Measurements from ENCODE around the gene NKX2-2. TPM values are rescaled to one million over a fixed set of nuclear protein-coding genes. Genes with fewer than 3 reads are reported as not detected.

Gene NKX2-2
- total RNA-seq, 1 donor from 2014 or later: not detected

GRCh38 chr20:21521596-21522480 lies 8.0 kb upstream of the NKX2-2 start:
- DNase-seq: no peak

DNA sequence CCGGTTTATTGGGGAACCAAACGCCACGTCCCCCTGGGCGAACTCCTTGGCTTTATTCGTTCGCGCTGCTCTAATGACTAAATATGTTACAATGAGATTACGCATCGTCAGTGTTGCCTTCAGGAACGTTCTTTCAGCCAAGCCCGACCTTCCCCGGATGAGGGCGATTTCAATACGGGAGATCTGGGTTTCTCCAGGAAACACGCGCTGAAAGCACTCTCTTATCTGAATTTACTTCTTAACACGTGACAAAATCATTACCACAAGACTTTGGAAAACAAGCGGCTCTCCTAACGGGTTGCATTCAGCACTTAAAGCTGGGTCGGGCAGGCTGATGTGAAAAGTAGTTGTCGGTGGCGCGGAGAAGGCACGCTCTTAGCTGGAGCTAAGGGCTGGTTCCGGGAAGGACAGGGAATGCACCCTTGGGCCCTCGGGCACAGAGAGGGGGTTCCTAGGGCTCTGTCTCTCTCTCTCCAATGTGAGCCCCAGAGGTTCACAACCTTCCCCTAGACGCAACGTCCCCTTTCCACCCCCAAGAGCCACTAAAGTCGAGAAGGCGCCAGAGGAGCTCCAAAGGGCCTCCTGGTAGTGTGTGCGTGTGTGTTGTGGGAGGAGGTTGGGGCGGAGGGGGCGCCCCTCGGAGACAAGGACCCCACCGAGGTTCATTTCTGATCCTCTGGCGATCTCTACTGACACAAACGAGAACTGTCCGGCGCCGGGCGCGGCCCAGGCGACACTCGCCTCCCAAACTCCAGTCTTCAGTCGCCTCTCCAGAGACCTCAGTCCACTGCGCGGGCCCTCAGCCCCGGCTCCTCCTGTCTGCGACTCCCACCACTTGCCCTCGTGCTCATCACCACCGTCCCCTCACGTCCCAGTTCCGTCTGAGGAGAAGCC lies 7.1 kb upstream of the NKX2-2 start:
- DNase-seq: no peak

DNA sequence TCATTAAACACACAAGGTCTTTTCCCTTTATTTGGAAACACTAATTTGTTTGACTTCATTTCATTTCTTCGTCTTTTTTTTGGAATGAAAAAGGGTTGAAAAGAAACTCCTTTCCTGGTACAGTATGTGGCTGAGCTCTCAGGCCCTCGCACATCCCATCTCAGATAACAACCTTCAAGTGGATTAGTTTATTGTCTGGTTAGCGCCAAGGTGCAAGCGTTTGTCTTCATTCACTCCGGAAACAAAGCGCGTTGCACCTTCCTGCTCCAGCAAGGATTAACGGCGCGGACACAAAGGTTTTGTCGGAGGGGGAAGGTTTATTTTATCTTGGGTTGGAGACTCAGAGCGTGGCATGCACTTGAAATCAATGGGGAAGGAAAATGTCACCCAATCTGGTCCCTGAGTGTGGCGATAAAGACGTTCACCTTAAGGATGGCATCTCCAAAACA lies 5.3 kb upstream of the NKX2-2 start:
- DNase-seq: no peak

GRCh38 chr20:21518292-21518991 lies 4.6 kb upstream of the NKX2-2 start:
- DNase-seq: no peak

DNA sequence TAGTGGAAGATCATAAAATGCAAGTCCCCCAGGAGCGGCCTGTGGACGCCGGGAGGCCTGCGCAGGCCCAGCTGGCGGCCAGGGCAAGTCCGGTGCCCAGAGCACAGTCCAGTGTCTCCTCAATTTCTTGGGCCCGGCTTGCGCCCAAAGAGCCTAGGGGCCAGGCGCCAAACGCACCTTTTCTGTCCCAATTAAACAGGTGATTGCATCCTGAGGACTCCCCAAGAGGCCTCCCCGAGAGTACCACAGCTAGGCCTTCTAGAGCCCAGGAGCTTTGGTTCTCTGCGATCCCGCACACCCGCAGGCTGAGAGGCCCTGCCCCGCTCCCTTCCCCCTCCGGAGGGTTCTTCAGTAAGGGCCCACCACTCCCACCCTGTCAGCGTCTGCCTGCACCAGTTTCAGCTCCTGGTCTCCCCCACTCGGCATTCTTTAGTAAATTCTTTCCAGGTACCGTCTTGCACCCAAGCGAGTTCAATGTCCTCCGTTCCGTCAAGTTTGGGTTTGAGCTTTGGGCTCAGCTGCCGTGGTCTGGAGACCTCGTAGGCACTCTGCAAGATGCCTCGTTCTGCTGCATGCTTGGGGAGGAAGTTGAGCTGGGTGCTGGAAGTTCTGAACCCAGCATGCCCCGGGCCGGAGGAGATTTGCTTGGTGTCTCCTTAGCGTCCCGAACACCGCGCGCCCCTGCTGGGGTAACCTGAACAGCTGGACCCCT lies 3.9 kb upstream of the NKX2-2 start:
- DNase-seq: no peak

GRCh38 chr20:21516861-21517565 lies 3.1 kb upstream of the NKX2-2 start:
- no peak for DNase-seq

DNA sequence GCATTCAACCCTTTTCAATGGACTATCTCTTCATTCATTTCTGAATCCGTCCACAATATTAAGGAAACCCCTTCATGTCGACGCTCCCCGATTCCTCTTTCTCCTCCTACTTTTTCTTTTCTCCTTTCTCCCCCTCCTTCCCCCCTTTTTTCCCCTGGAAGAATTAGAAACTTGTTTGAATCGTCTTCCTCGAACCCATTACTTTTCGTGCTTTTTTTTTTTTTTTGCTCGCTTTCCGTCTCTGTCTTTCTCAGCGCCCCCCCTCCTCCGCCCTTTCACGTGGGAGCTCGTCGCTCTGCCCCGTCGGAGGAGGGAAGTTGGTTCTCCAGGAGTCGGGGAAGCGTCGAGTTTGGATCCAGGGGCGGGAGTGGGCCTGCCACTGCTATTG lies 2.3 kb upstream of the NKX2-2 start:
- DNase-seq: no peak

GRCh38 chr20:21515300-21516179 lies 1.7 kb upstream of the NKX2-2 start:
- no peak for DNase-seq

DNA sequence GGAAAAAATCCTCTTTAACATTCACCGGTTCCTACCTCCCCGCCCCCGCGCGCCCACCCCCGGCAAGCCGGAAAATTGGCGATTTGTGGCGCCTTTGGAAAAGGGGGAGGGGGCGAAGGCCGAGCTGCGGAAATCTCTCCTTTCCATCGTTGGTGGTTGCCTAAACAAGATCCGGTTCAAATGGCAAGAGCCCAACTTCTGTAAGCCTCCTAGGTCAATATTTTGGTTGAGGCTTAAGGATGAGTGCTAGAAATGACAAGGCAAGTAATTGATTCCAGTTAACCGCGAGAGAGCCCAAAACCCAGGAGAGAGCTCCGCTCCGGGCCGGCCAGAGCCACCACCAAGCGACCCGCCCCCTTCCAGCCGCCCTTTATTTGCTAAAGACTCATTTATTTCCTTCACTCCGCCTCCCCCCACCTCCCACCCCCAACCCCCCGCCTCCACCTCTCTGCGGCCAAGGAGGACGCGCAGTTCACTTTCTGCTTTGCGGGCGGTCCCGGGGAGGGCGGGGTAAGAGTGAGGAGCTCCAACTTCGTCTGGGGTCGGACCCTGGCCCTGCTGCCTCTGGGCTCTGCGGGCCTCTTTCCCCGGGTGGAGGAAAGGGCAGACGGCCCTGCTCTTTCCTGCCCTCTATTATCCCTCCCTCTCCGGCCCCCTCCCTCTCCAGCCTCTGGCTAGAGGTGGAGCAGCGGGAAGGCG lies 838 bp upstream of the NKX2-2 start:
- DNase-seq: no peak

GRCh38 chr20:21513181-21513663 lies 642 bp downstream of the NKX2-2 start:
- no peak for DNase-seq

GRCh38 chr20:21512634-21513180 lies 1.2 kb downstream of the NKX2-2 start:
- DNase-seq: no peak

- DNase-seq: no peak
Measured at GRCh38 chr20:21511850-21512633, 1.8 kb downstream of the NKX2-2 start.

- DNase-seq: no peak
Measured at GRCh38 chr20:21511485-21511849, 2.4 kb downstream of the NKX2-2 start.

- no peak for DNase-seq
Measured at GRCh38 chr20:21510414-21511384, 3.2 kb downstream of the NKX2-2 start.

- no peak for DNase-seq
Measured at GRCh38 chr20:21509597-21510371, 4.1 kb downstream of the NKX2-2 start.

DNA sequence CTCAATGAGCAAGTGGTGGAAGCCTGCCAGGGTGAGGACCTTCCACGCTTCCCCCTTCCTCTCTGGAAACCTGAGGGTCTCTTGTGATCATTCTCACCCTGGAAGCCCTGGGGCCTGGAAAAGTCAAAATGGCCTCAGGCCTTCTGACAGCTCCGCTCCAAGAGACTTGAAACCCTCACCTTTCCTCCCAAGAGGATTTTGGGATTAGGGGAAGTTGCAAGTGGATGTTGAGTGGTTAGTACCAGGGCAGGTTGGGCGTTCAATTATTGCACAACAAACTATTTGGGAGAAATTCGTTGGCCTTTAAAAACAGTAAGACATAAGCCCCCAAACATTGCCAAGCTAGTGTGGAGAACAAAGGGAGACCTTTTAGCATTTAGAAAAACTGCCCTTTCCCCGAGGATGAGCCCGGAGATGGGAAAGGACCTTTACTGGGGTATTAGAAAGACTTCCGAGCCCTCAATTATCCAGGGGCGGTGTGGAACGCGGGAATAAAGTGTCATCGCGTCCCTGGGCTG lies 4.7 kb downstream of the NKX2-2 start:
- DNase-seq: no peak
